Measurements from ENCODE around the gene MOB3B. TPM values are rescaled to one million over a fixed set of nuclear protein-coding genes. Genes with fewer than 3 reads are reported as not detected.

MOB3B gene
- total and polyA plus RNA-seq, 2 of the 13 experiments (the other 11 are each of a cell fraction or from before 2014, with no cell fraction given), result 0.03 to 0.09 TPM

DNA sequence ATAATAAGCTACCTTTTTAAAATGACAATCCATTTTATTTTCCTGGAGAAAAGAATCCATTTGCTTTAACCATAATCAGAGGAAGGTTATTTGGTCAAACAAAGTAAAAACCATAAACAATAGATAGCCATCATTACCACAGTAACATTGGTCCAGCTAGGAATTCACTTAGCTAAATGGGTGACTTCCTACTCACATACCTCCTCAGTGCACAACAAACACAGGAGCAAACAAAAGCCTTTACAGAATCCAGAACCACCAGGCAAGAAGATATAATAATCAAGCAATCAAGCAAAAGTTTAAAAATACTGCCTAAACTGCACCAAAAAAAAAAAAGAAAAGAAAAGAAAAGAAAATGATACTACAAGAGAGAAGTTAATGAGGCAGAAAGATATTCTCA lies 6.5 kb downstream of the MOB3B start:
- FAIRE-seq, result no peak
- no peak overlapping the region for H3K4me2 ChIP-seq (ENCODE audit: low read depth, low read length)
- no peak for ATAC-seq
- DNase-seq (ENCODE audit: low spot score), result no peak
- no peak overlapping the region for H2AFZ ChIP-seq (ENCODE audit: low read length)
- CTCF ChIA-PET (ENCODE audit: low intra/inter-chr PET ratio, low total read pairs), result no interaction called here
- no peaks in the 10 kb centered on the region for H4K20me1 ChIP-seq (ENCODE audit: insufficient read depth, low read length)
- H3K27me3 ChIP-seq (ENCODE audit: control insufficient read depth in 1 of 2, insufficient read depth in 2 of 2, low read length in 2 of 2), result peaks cover 4 to 11% of the 10 kb centered on the region in 2 experiments; a peak in 3 of 5 replicates
- H3K36me3 ChIP-seq (replicated peaks in 1 of 2; ENCODE audit: control insufficient read depth in 1 of 2, insufficient read depth in 2 of 2, low read length in 2 of 2), result no peaks in the 10 kb centered on the region
- POLR2A ChIA-PET, result no interaction called here
- H3K27ac ChIP-seq (ENCODE audit: extremely low read length, insufficient read depth, low read length), result no peak overlapping the region
- in situ Hi-C loops (cut with HindIII; ENCODE audit: extremely low pct_ligation_motif_present, low pct_unique_long_range_greater_than_20kb), result no loop called here
- no peaks in the 10 kb centered on the region for H3K79me2 ChIP-seq (ENCODE audit: insufficient read depth, low read length)
- H3K9ac ChIP-seq (ENCODE audit: insufficient read depth, low read depth, low read length), result no peak overlapping the region
- no peak for TF ChIP-seq NFYB (CRISPR knock-in tag; IDR thresholded peaks at IDR 0.05)
- no peaks in the 10 kb centered on the region for H3K4me1 ChIP-seq (ENCODE audit: insufficient read depth, low read length)
- no peaks in the 10 kb centered on the region for H3K9me3 ChIP-seq (ENCODE audit: low read length)
- intact Hi-C loops (cut with micrococcal nuclease; ENCODE audit: unreplicated experiment), result no loop called here
- H3K4me3 ChIP-seq (replicated peaks in 1 of 3; ENCODE audit: insufficient read depth in 1 of 3, low read depth in 2 of 3, low read length in 3 of 3), result no peak overlapping the region
- BruUV-seq (replicated peaks), result no TSS peak

DNA sequence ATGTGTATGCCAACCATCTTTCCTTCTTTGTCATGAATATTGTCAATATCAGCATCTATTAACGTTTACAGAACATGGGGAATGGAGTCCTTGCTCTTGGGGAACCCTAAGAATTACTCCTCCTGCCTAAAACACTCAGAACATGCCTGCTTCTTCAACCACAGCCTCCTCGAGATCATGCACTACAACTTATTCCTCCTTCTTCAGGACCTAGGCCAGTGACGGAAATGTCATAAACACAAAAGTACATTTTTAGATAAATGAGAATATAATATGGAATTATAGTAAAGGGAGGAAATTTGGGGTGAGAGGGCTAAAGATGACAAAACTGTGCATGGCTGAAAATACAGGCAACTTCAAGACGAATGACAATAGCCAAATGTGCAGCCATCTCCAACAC lies 8.6 kb downstream of the MOB3B start:
- H3K27ac ChIP-seq (ENCODE audit: extremely low read length, insufficient read depth, low read length), result no peak overlapping the region
- H3K4me2 ChIP-seq (ENCODE audit: low read depth, low read length), result no peak overlapping the region
- no peaks in the 10 kb centered on the region for H3K4me1 ChIP-seq (ENCODE audit: insufficient read depth, low read length)
- H3K27me3 ChIP-seq (ENCODE audit: control insufficient read depth in 1 of 2, insufficient read depth in 2 of 2, low read length in 2 of 2), result no peaks in the 10 kb centered on the region
- FAIRE-seq, result no peak
- no peaks in the 10 kb centered on the region for H4K20me1 ChIP-seq (ENCODE audit: insufficient read depth, low read length)
- no peaks in the 10 kb centered on the region for H3K9me3 ChIP-seq (ENCODE audit: low read length)
- no peaks in the 10 kb centered on the region for H3K79me2 ChIP-seq (ENCODE audit: insufficient read depth, low read length)
- POLR2A ChIA-PET, result no interaction called here
- WGBS (ENCODE audit: low lambda C conversion rate), result 24% methylated on average over 4 of the region's 4 CpGs
- in situ Hi-C loops (cut with HindIII; ENCODE audit: extremely low pct_ligation_motif_present, low pct_unique_long_range_greater_than_20kb) (no loop called here), intact Hi-C loops (cut with micrococcal nuclease; ENCODE audit: unreplicated experiment) (no loop called here)
- no peaks in the 10 kb centered on the region for H3K36me3 ChIP-seq (replicated peaks in 1 of 2; ENCODE audit: control insufficient read depth in 1 of 2, insufficient read depth in 2 of 2, low read length in 2 of 2)
- ATAC-seq, result no peak
- no peak for TF ChIP-seq ZMYM4 (CRISPR knock-in tag; IDR thresholded peaks at IDR 0.05)
- no peak overlapping the region for H2AFZ ChIP-seq (ENCODE audit: low read length)
- H3K4me3 ChIP-seq (replicated peaks in 1 of 3; ENCODE audit: insufficient read depth in 1 of 3, low read depth in 2 of 3, low read length in 3 of 3), result no peak overlapping the region
- CTCF ChIA-PET (ENCODE audit: low intra/inter-chr PET ratio, low total read pairs), result no interaction called here
- no TSS peak for BruUV-seq (replicated peaks)
- H3K9ac ChIP-seq (ENCODE audit: insufficient read depth, low read depth, low read length), result no peak overlapping the region
- no peak for DNase-seq (ENCODE audit: low spot score)

All from HepG2 (cell line).